HCT116 (cell line): ENCODE results near the gene NCCRP1. TPM values are rescaled to one million over a fixed set of nuclear protein-coding genes. Genes with fewer than 3 reads are reported as not detected.

Experiments used
- ATAC-seq: fragments of 200-7000 bp; cut with Tn5 transposase; 2 replicates; pipeline ENCODE4 v1.9.1; 2020; ENCODE audit warnings: mild to moderate bottlenecking, moderate library complexity
- BruUV-seq: library from RNA; stranded (reverse); fragments of 400-500 nt; replicated peaks from 2 replicates; lab custom pipeline; 2021; lab: Mats Ljungman, UMichigan
- CTCF ChIA-PET: fragments of 300-600 bp; sonication (Branson Sonifier 250); formaldehyde crosslinking; loops from one replicate; lab custom pipeline; 2021; ENCODE audit warnings: antibody characterized with exemption; lab: Charles Lee
- POLR2A ChIA-PET: fragments of 300-600, 350-600 bp; sonication (Branson Sonifier 250); formaldehyde crosslinking; loops from one replicate; lab custom pipeline; 2021; ENCODE audit warnings: antibody characterized with exemption; lab: Charles Lee
- RAD21 ChIA-PET, 2 experiments: fragments of 300-600 bp; sonication (Branson Sonifier 250); formaldehyde crosslinking; loops; one replicate each; lab custom pipeline; 2023; ENCODE audit warnings: low total read pairs in 2 of 2; ENCODE audit not compliant: uncharacterized antibody in 2 of 2, unreplicated experiment in 2 of 2, low non-redundant PET in 1 of 2; lab: Charles Lee
- DNase-seq: peaks from one replicate; pipeline ENCODE4 v3.0.0-alpha.2; 2010; ENCODE audit warnings: low read depth, low spot score
- H2AFZ ChIP-seq: fragments of 200-600 bp; shearing (Covaris generic), sonication (generic); 2 replicates; pipeline ENCODE4 v1.6.1; 2017; ENCODE audit warnings: low read depth, mixed run types, mixed read lengths, antibody characterized with exemption, low read length; ENCODE audit not compliant: poor library complexity, severe bottlenecking
- H3K27ac ChIP-seq: 2 replicates; pipeline ENCODE4 v1.5.1; 2012; ENCODE audit warnings: low read depth, low read length
- H3K27me3 ChIP-seq: fragments of 200-600 bp; sonication (generic); 2 replicates; pipeline ENCODE4 v1.6.1; 2016; ENCODE audit warnings: mixed run types, low read length, mixed read lengths; ENCODE audit not compliant: insufficient read depth
- H3K36me3 ChIP-seq, 2 experiments: fragments of 200-500 bp in 1 of 2; fragments of 200-600 bp in 1 of 2; sonication (Bioruptor generic) in 1 of 2; sonication (generic) in 1 of 2; 2 replicates each; pipeline versions ENCODE4 v1.5.1 to v1.6.1; 2014 to 2016; ENCODE audit warnings: low read length in 2 of 2, inconsistent platforms in 1 of 2, mixed read lengths in 1 of 2, mixed run types in 1 of 2; ENCODE audit not compliant: insufficient read depth in 2 of 2, control insufficient read depth in 1 of 2
- H3K4me1 ChIP-seq, 2 experiments: fragments of 200-600 bp in 1 of 2; sonication (generic) in 1 of 2; 2 replicates each; pipeline versions ENCODE4 v1.5.1 to v1.6.1; 2012 to 2017; ENCODE audit warnings: low read length in 2 of 2, inconsistent platforms in 1 of 2, mild to moderate bottlenecking in 1 of 2, mixed read lengths in 1 of 2, mixed run types in 1 of 2, moderate library complexity in 1 of 2; ENCODE audit not compliant: insufficient read depth in 2 of 2, control insufficient read depth in 1 of 2
- H3K4me2 ChIP-seq: fragments of 200-600 bp; sonication (generic); 2 replicates; pipeline ENCODE4 v1.6.1; 2017; ENCODE audit warnings: mixed run types, low read length, mixed read lengths
- H3K4me3 ChIP-seq, 2 experiments: fragments of 200-600 bp in 1 of 2; sonication (generic) in 1 of 2; replicated peaks in 1 of 2; 2 replicates each; pipeline ENCODE4 v1.5.1; 2011 to 2016; ENCODE audit warnings: low read length in 2 of 2, control low read depth in 1 of 2, low read depth in 1 of 2, mild to moderate bottlenecking in 1 of 2, mixed read lengths in 1 of 2, mixed run types in 1 of 2
- H3K79me2 ChIP-seq: fragments of 200-600 bp; sonication (generic); 2 replicates; pipeline ENCODE4 v1.6.1; 2017; ENCODE audit warnings: mild to moderate bottlenecking, mixed run types, low read length, moderate library complexity, mixed read lengths; ENCODE audit not compliant: insufficient read depth
- H3K9ac ChIP-seq: fragments of 200-600 bp; sonication (generic); 2 replicates; pipeline ENCODE4 v1.6.1; 2016; ENCODE audit warnings: low read length, mixed read lengths
- H3K9me2 ChIP-seq: fragments of 200-600 bp; sonication (generic), shearing (Covaris generic); 2 replicates; pipeline ENCODE4 v1.6.1; 2017; ENCODE audit warnings: mixed run types, mild to moderate bottlenecking, moderate library complexity; ENCODE audit not compliant: insufficient read depth
- H3K9me3 ChIP-seq, 2 experiments: fragments of 200-500 bp in 1 of 2; fragments of 200-600 bp in 1 of 2; sonication (Bioruptor generic) in 1 of 2; sonication (generic) in 1 of 2; 2 replicates each; pipeline ENCODE4 v1.6.1; 2014 to 2017; ENCODE audit warnings: low read length in 2 of 2, mixed read lengths in 2 of 2, inconsistent platforms in 1 of 2, low read depth in 1 of 2, mild to moderate bottlenecking in 1 of 2, mixed run types in 1 of 2, moderate library complexity in 1 of 2; ENCODE audit not compliant: control insufficient read depth in 1 of 2, insufficient read depth in 1 of 2
- H4K20me1 ChIP-seq: fragments of 200-600 bp; sonication (generic), shearing (Covaris generic); 2 replicates; pipeline ENCODE4 v1.6.1; 2017; ENCODE audit warnings: mixed run types, mild to moderate bottlenecking, moderate library complexity; ENCODE audit not compliant: insufficient read depth
- CBX3 ChIP-seq: IDR thresholded peaks from 2 replicates; pipeline ENCODE4 v1.6.1; 2012; ENCODE audit warnings: low read depth
- EGR1 ChIP-seq: IDR thresholded peaks from 2 replicates; pipeline ENCODE4 v1.6.1; 2012; ENCODE audit warnings: low read depth
- POLR2A ChIP-seq: IDR thresholded peaks from 2 replicates; pipeline ENCODE4 v1.7.0; 2011; ENCODE audit warnings: borderline replicate concordance; ENCODE audit not compliant: insufficient read depth, insufficient read length; ENCODE audit errors: extremely low read depth
- REST ChIP-seq: IDR thresholded peaks from 2 replicates; pipeline ENCODE4 v1.6.1; 2012; ENCODE audit warnings: low read depth
- SIN3A ChIP-seq: IDR thresholded peaks from 2 replicates; pipeline ENCODE4 v1.6.1; 2012; ENCODE audit warnings: low read depth
- TCF7L2 ChIP-seq: IDR thresholded peaks from 2 replicates; pipeline ENCODE4 v1.7.0; 2011; ENCODE audit warnings: borderline replicate concordance, inconsistent platforms; ENCODE audit not compliant: insufficient read depth, insufficient read length; ENCODE audit errors: extremely low read depth
- ZFX ChIP-seq: fragments of 450-650 bp; IDR thresholded peaks from 2 replicates; pipeline ENCODE4 v1.6.1; 2017
- intact Hi-C: fragments of 100-400 bp; cut with micrococcal nuclease; formaldehyde crosslinking; loops from 2 replicates; pipeline ENCODE4 v1.10.0; 2022
- total RNA-seq: library from RNA; stranded (reverse); gene quantifications from one replicate; pipeline ENCODE4 v1.2.1, GENCODE V29; 2021; ENCODE audit not compliant: unreplicated experiment

Gene NCCRP1
- total RNA-seq, 1 experiment from 2014 or later, result 0.12 TPM

GRCh38 chr19:39148939-39149529, 47.7 kb upstream of the NCCRP1 start:
- no TSS peak for BruUV-seq
- POLR2A ChIA-PET, result no interaction called here

More at GRCh38 chr19:39148939-39149529, 47.7 kb upstream of the NCCRP1 start:
- Histone ChIP-seq H3K4me1 (peaks cover 6 to 17% of the 10 kb centered on the region in 2 experiments), H4K20me1 (no peaks in the 10 kb centered on the region), H3K79me2 (peaks cover 92% of the 10 kb centered on the region), H3K27me3 (no peaks in the 10 kb centered on the region), H3K4me3 (no peak overlapping the region), H3K36me3 (no peaks in the 10 kb centered on the region), H3K27ac (no peak overlapping the region), H3K9me2 (no peaks in the 10 kb centered on the region), H3K4me2 (no peak overlapping the region), H3K9ac (no peak overlapping the region), H2AFZ (no peak overlapping the region), H3K9me3 (no peaks in the 10 kb centered on the region)
- RAD21 ChIA-PET, result no interaction called here
- DNase-seq (no peak), ATAC-seq (no peak)
- TF ChIP-seq REST (no peak), TCF7L2 (no peak), CBX3 (no peak), SIN3A (no peak), POLR2A (no peak), EGR1 (no peak), ZFX (no peak)
- CTCF ChIA-PET, result no interaction called here
- intact Hi-C loops, result no loop called here
